HEK293T (cell line): ENCODE results near the gene HPCAL1.

Experiments
- BHLHE40 ChIP-seq: fragments of 450-650 bp; IDR thresholded peaks from 2 replicates; pipeline ENCODE4 v1.6.1; 2016; ENCODE audit warnings: mild to moderate bottlenecking, moderate library complexity, borderline replicate concordance
- ELF4 ChIP-seq: fragments of 450-650 bp; IDR thresholded peaks from 2 replicates; pipeline ENCODE4 v1.6.1; 2017; ENCODE audit warnings: antibody characterized with exemption
- FOXA1 ChIP-seq: fragments of 450-650 bp; IDR thresholded peaks from 2 replicates; pipeline ENCODE4 v1.6.1; 2016; ENCODE audit warnings: mild to moderate bottlenecking
- FOXK2 ChIP-seq: fragments of 450-650 bp; IDR thresholded peaks from 2 replicates; pipeline ENCODE4 v1.6.1; 2016; ENCODE audit warnings: mild to moderate bottlenecking
- HDGF ChIP-seq: fragments of 450-650 bp; IDR thresholded peaks from 2 replicates; pipeline ENCODE4 v1.6.1; 2017; ENCODE audit warnings: antibody characterized with exemption, borderline replicate concordance
- NFRKB ChIP-seq: fragments of 450-650 bp; IDR thresholded peaks from 2 replicates; pipeline ENCODE4 v1.6.1; 2016; ENCODE audit warnings: mild to moderate bottlenecking, moderate library complexity
- SP1 ChIP-seq: fragments of 450-650 bp; IDR thresholded peaks from 2 replicates; pipeline ENCODE4 v1.6.1; 2017
- SUZ12 ChIP-seq: fragments of 450-650 bp; IDR thresholded peaks from 2 replicates; pipeline ENCODE4 v1.6.1; 2016; ENCODE audit warnings: mild to moderate bottlenecking
- TARDBP ChIP-seq: fragments of 450-650 bp; IDR thresholded peaks from 2 replicates; pipeline ENCODE4 v1.6.1; 2016

DNA sequence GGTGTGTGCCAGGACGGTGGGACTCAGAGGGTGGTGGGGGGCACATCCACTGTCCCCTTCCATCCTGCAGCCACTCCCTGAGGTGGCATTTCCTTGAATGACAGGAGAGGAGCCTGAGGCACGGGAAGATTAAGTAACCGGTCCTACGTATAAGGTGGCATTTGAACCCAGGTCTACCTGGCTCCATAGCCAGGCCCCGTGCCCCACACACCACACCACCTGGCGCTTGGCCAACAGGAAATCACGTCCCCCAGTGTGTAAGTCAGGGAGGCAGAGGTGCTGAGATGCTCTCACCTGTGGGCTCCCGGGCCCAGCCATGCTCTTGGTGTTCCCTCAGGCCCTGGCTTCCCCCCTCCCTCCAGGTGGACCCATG is 53.7 kb downstream of the HPCAL1 start:
- no peak for TF ChIP-seq TARDBP
- no peak for TF ChIP-seq ELF4
- TF ChIP-seq SUZ12, result no peak
- no peak for TF ChIP-seq FOXA1
- no peak for TF ChIP-seq NFRKB
- TF ChIP-seq FOXK2, result no peak
- TF ChIP-seq SP1, result no peak
- TF ChIP-seq BHLHE40, result no peak
- TF ChIP-seq HDGF, result no peak
